HG03135 (cell line): ENCODE results near the gene C17orf113.

Experiments
- ATAC-seq: cut with Tn5 transposase; IDR thresholded peaks from one replicate; pipeline ENCODE4 v1.9.1; 2021; ENCODE audit warnings: mild to moderate bottlenecking, moderate library complexity; ENCODE audit not compliant: unreplicated experiment

C17orf113 gene

GRCh38 chr17:42072323-42073187 is 22.2 kb upstream of the C17orf113 start:
- no peak for ATAC-seq

- ATAC-seq = no peak
These were observed 21.4 kb upstream of the C17orf113 start for GRCh38 chr17:42071810-42072209.

- no peak for ATAC-seq
These were observed 18.6 kb upstream of the C17orf113 start for GRCh38 chr17:42068979-42069378.

- ATAC-seq = no peak
These were observed 17.1 kb upstream of the C17orf113 start for GRCh38 chr17:42067371-42068091.

- ATAC-seq = no peak
These were observed 14.8 kb upstream of the C17orf113 start for GRCh38 chr17:42065201-42065600.

GRCh38 chr17:42062681-42063080 is 12.3 kb upstream of the C17orf113 start:
- no peak for ATAC-seq

- ATAC-seq = no peak
These were observed 11.5 kb upstream of the C17orf113 start for GRCh38 chr17:42061646-42062487.

- ATAC-seq = no peak
These were observed 9.8 kb upstream of the C17orf113 start for GRCh38 chr17:42060231-42060630.

- no peak for ATAC-seq
These were observed 9.4 kb upstream of the C17orf113 start for GRCh38 chr17:42059815-42060214.

GRCh38 chr17:42058063-42058462 is 7.7 kb upstream of the C17orf113 start:
- no peak for ATAC-seq

- ATAC-seq = no peak
These were observed 6.2 kb upstream of the C17orf113 start for GRCh38 chr17:42056635-42057034.

GRCh38 chr17:42055496-42055895 is 5.1 kb upstream of the C17orf113 start:
- no peak for ATAC-seq

- ATAC-seq = no peak
These were observed 4.6 kb upstream of the C17orf113 start for GRCh38 chr17:42055027-42055426.

GRCh38 chr17:42053731-42054500 is 3.5 kb upstream of the C17orf113 start:
- no peak for ATAC-seq

- no peak for ATAC-seq
These were observed 2.0 kb upstream of the C17orf113 start for GRCh38 chr17:42052346-42052877.

- no peak for ATAC-seq
These were observed 1.2 kb upstream of the C17orf113 start for GRCh38 chr17:42051645-42052044.

GRCh38 chr17:42051013-42051400 is 606 bp upstream of the C17orf113 start:
- no peak for ATAC-seq

- no peak for ATAC-seq
These were observed 488 bp downstream of the C17orf113 start for GRCh38 chr17:42049834-42050392.

- ATAC-seq = no peak
These were observed 3.1 kb downstream of the C17orf113 start for GRCh38 chr17:42047343-42047742.

GRCh38 chr17:42045719-42046118 is 4.7 kb downstream of the C17orf113 start:
- ATAC-seq = no peak
